ENCODE results near the gene CRADD. TPM values are rescaled to one million over a fixed set of nuclear protein-coding genes. Genes with fewer than 3 reads are reported as not detected.

CRADD gene
- total RNA-seq, 5 donors from 2014 or later (not counting 1 experiment from before 2014, with no cell fraction given) = 11.2 to 19.3 (median 12.3) TPM

DNA sequence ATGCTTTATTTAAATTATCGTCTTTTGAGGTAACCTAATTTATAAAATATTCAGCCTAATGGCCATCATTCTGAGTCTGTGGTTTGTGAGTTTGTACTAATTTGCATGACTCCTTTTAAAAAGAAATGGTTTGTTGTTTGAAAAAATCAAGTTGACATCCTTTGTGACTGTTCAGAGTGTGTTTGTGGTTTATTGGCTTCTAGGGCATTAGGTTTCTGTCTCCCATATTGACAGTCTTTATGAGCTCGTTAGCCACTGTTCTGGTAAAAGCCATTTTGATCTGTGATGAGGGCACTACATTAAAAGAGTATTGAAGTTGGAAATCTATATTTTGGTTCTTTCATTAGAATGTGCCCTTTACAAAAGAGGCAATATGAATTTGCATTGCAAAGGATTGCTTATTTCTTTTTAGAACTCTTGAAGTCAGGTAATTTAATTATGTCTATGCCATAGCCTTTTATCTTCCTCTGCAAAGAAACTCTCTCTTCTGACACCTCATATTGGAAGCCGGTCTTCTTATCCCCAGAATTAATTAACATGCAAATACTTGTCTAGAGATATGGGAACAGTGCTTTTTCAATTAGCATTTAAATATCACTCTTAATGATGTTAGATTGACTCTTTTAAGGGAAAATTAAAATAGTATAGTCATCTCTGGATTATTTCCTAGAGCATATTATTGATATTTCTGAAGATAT is 95.0 kb downstream of the CRADD start:
- peak overlapping the region; percentile 15 for H3K27ac ChIP-seq (ENCODE audit: low read length)
- H3K9me3 ChIP-seq = no peaks in the 10 kb centered on the region
- Mint-ChIP-seq H3K4me1 (peaks cover 31 to 49% (median 41%) of the 10 kb centered on the region in 3 donors), H3K36me3 (peaks cover 13% of the 10 kb centered on the region), H3K27me3 (no peaks in the 10 kb centered on the region), H3K4me3 (no peak overlapping the region), H3K9me3 (peaks cover 0 to 6% (median 5%) of the 10 kb centered on the region in 3 donors), H3K27ac (no peak overlapping the region)
- no peak overlapping the region for H3K4me3 ChIP-seq (ENCODE audit: control insufficient read depth in 1 of 2, extremely low read depth in 1 of 2, low read length in 1 of 2)
- CTCF ChIA-PET = interaction anchor here (0.6 to 1.0 kb wide), 3 partner anchors 329 to 608 kb away, joined by 3 to 5 read pairs (median 3); no protein-coding TSS in a partner anchor
- DNase-seq = peak in 1 of 35 experiments; percentile 16
- ATAC-seq (replicated peaks in 1 of 4) = no peak
- H3K27me3 ChIP-seq (replicated peaks in 1 of 2; ENCODE audit: control insufficient read depth in 2 of 2, extremely low read depth in 1 of 2, insufficient read depth in 2 of 2, low read length in 1 of 2) = no peaks in the 10 kb centered on the region
- POLR2A ChIA-PET = interaction anchor here in 1 of 2 donors (0.6 kb wide), 1 partner anchor 1131 kb away, joined by 3 read pairs; no protein-coding TSS in a partner anchor
- H3K4me1 ChIP-seq (ENCODE audit: control insufficient read depth in 1 of 2, extremely low read depth in 1 of 2, insufficient read depth in 2 of 2, low read length in 2 of 2) = peaks cover 9 to 11% of the 10 kb centered on the region in 2 experiments
- H3K36me3 ChIP-seq (ENCODE audit: control insufficient read depth in 2 of 2, extremely low read depth in 1 of 2, insufficient read depth in 1 of 2, low read length in 1 of 2) = no peaks in the 10 kb centered on the region
- no CpG with 5 or more reads among the region's 3 CpGs for WGBS (ENCODE audit: insufficient coverage)

DNA sequence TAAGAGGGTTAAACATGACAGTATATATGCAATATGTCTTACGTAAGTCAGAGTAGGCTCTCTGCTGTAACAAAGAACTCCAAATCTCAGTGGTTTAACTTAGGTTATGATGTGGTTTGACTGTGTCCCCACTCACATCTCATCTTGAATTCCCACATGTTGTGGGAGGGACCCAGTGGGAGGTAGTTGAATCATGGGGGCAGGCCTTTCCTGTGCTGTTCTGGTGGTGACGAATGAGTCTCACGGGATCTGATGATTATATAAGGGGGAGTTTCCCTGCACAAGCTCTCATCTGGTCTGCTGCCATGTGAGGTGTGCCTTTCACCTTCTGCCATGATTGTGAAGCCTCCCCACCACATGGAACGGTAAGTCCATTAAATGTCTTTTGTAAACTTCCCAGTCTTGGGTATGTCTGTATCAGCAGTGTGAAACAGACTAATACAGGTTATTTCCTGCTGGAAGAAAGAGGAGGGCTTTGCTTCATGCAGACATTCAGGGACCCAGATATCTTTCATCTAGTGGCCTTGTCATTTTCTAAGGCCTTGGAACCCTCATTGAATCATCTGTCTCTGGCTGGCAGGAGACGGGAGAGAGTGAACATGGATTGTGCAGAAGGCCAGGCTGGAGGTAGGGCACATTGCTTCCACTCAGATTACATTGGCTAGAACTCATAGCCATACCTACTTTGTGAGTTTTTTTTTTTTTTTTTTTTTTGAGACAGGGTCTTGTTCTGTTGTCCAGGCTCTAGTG is 96.1 kb downstream of the CRADD start:
- Mint-ChIP-seq H3K9me3 (peaks cover 0 to 6% (median 5%) of the 10 kb centered on the region in 3 donors), H3K4me1 (peaks cover 23 to 41% (median 32%) of the 10 kb centered on the region in 3 donors), H3K36me3 (peaks cover 17% of the 10 kb centered on the region), H3K27me3 (no peaks in the 10 kb centered on the region), H3K4me3 (no peak overlapping the region), H3K27ac (peak overlapping the region; percentile 47 to 64)
- Histone ChIP-seq H3K36me3 (ENCODE audit: control insufficient read depth in 2 of 2, extremely low read depth in 1 of 2, insufficient read depth in 1 of 2, low read length in 1 of 2) (no peaks in the 10 kb centered on the region), H3K4me1 (ENCODE audit: control insufficient read depth in 1 of 2, extremely low read depth in 1 of 2, insufficient read depth in 2 of 2, low read length in 2 of 2) (peaks cover under 1 to 9% of the 10 kb centered on the region in 2 experiments), H3K4me3 (ENCODE audit: control insufficient read depth in 1 of 2, extremely low read depth in 1 of 2, low read length in 1 of 2) (no peak overlapping the region), H3K27ac (ENCODE audit: low read length) (peak overlapping the region; percentile 15), H3K27me3 (replicated peaks in 1 of 2; ENCODE audit: control insufficient read depth in 2 of 2, extremely low read depth in 1 of 2, insufficient read depth in 2 of 2, low read length in 1 of 2) (no peaks in the 10 kb centered on the region), H3K9me3 (no peaks in the 10 kb centered on the region)
- POLR2A ChIA-PET = interaction anchor here in 1 of 2 donors (0.6 to 0.7 kb wide), 2 partner anchors 387 to 1130 kb away, joined by 3 to 13 read pairs; no protein-coding TSS in a partner anchor
- ATAC-seq (replicated peaks in 1 of 4) = peak; percentile 9 to 84 (median 40)
- WGBS (ENCODE audit: insufficient coverage) = no CpG with 5 or more reads among the region's 5 CpGs
- CTCF ChIA-PET = no interaction called here
- peak in 23 of 35 experiments; percentile 5 to 54 (median 19) for DNase-seq

DNA sequence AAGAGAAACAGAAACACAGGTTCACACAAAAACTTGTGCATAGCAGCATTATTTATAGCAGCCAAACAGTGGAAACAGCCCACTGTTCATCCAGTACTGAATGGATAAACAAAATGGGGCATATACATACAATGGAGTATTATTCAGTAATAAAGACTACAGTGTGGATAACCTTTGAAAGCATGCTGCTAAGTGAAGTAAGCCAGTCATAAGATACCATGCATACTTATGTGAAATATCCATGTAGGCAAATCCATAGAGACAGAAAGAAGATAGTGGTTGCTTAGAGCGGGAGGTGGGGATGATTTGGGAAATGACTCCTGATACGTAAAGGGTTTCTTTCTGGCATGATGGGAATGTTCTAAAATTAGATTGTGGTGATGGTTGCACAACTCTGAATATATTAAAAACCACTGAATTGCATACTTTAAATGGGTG is 99.4 kb downstream of the CRADD start:
- no peak for ATAC-seq (replicated peaks in 1 of 4)
- Mint-ChIP-seq H3K36me3 (peaks cover 13% of the 10 kb centered on the region), H3K4me1 (peaks cover 29 to 49% (median 34%) of the 10 kb centered on the region in 3 donors), H3K27me3 (no peaks in the 10 kb centered on the region), H3K27ac (no peak overlapping the region), H3K9me3 (peaks cover 0 to 9% (median 5%) of the 10 kb centered on the region in 3 donors), H3K4me3 (no peak overlapping the region)
- CTCF ChIA-PET = no interaction called here
- WGBS (ENCODE audit: insufficient coverage) = no CpG with 5 or more reads among the region's 2 CpGs
- no peaks in the 10 kb centered on the region for H3K9me3 ChIP-seq
- peaks cover 0 to 9% of the 10 kb centered on the region in 2 experiments for H3K4me1 ChIP-seq (ENCODE audit: control insufficient read depth in 1 of 2, extremely low read depth in 1 of 2, insufficient read depth in 2 of 2, low read length in 2 of 2)
- H3K27ac ChIP-seq (ENCODE audit: low read length) = no peak overlapping the region
- no peak overlapping the region for H3K4me3 ChIP-seq (ENCODE audit: control insufficient read depth in 1 of 2, extremely low read depth in 1 of 2, low read length in 1 of 2)
- H3K27me3 ChIP-seq (replicated peaks in 1 of 2; ENCODE audit: control insufficient read depth in 2 of 2, extremely low read depth in 1 of 2, insufficient read depth in 2 of 2, low read length in 1 of 2) = no peaks in the 10 kb centered on the region
- DNase-seq = no peak
- POLR2A ChIA-PET = no interaction called here
- H3K36me3 ChIP-seq (ENCODE audit: control insufficient read depth in 2 of 2, extremely low read depth in 1 of 2, insufficient read depth in 1 of 2, low read length in 1 of 2) = no peaks in the 10 kb centered on the region

DNA sequence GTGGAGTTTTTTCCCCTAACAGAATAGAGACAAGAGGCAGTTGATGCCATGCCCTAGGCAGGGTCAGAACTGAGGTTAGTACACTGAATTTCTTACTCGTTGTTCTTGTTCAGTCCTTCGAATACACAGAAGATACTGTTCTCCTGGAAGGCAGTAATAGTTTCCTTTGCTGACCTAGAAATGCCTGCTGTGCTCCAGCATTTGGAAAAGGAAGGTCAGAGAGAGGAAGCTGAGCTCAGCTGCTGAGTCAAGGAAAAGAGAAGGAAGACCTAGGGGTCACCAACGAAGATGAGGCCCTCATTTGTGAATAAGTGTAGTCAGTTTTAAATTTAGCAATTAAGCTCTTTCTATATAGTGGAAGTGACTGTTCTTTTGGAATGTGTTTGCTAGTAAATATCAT is 100.1 kb downstream of the CRADD start:
- Mint-ChIP-seq H3K4me1 (peaks cover 23 to 42% (median 29%) of the 10 kb centered on the region in 3 donors), H3K27me3 (no peaks in the 10 kb centered on the region), H3K4me3 (no peak overlapping the region), H3K27ac (no peak overlapping the region), H3K36me3 (peaks cover 13% of the 10 kb centered on the region), H3K9me3 (peaks cover 0 to 10% (median 5%) of the 10 kb centered on the region in 3 donors)
- Histone ChIP-seq H3K9me3 (no peaks in the 10 kb centered on the region), H3K27ac (ENCODE audit: low read length) (no peak overlapping the region), H3K27me3 (replicated peaks in 1 of 2; ENCODE audit: control insufficient read depth in 2 of 2, extremely low read depth in 1 of 2, insufficient read depth in 2 of 2, low read length in 1 of 2) (no peaks in the 10 kb centered on the region), H3K4me1 (ENCODE audit: control insufficient read depth in 1 of 2, extremely low read depth in 1 of 2, insufficient read depth in 2 of 2, low read length in 2 of 2) (peaks cover 0 to 9% of the 10 kb centered on the region in 2 experiments), H3K36me3 (ENCODE audit: control insufficient read depth in 2 of 2, extremely low read depth in 1 of 2, insufficient read depth in 1 of 2, low read length in 1 of 2) (no peaks in the 10 kb centered on the region), H3K4me3 (ENCODE audit: control insufficient read depth in 1 of 2, extremely low read depth in 1 of 2, low read length in 1 of 2) (no peak overlapping the region)
- ChIA-PET CTCF (interaction anchor here (0.5 to 1.0 kb wide), 3 partner anchors 10 to 128 kb away, joined by 3 read pairs; no protein-coding TSS in a partner anchor), POLR2A (no interaction called here)
- DNase-seq (no peak), ATAC-seq (replicated peaks in 1 of 4) (no peak)
- WGBS (ENCODE audit: insufficient coverage) = 81% methylated on average over 3 of the region's 3 CpGs

DNA sequence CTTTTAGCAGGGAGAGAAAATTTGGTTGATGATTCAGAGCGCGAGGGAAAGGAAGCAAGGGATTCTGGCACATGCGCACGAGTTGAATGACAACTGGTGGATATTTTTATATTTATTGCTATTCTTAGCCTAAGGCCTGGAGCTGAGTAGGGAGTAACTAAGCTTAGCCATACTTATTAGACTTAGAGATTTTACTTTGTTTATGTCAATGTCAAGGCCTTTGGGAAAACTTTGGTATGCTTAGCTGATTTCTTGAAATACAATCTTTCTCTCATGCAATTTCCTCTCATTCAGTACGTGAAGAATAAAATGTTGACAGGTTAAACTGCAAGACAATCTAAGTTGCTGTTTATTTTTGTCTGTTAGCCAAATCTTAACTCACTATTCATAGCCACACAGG is 101.1 kb downstream of the CRADD start:
- Histone ChIP-seq H3K4me1 (ENCODE audit: control insufficient read depth in 1 of 2, extremely low read depth in 1 of 2, insufficient read depth in 2 of 2, low read length in 2 of 2) (peaks cover 0 to 3% of the 10 kb centered on the region in 2 experiments), H3K36me3 (ENCODE audit: control insufficient read depth in 2 of 2, extremely low read depth in 1 of 2, insufficient read depth in 1 of 2, low read length in 1 of 2) (no peaks in the 10 kb centered on the region), H3K9me3 (no peaks in the 10 kb centered on the region), H3K27me3 (replicated peaks in 1 of 2; ENCODE audit: control insufficient read depth in 2 of 2, extremely low read depth in 1 of 2, insufficient read depth in 2 of 2, low read length in 1 of 2) (no peaks in the 10 kb centered on the region), H3K4me3 (ENCODE audit: control insufficient read depth in 1 of 2, extremely low read depth in 1 of 2, low read length in 1 of 2) (no peak overlapping the region), H3K27ac (ENCODE audit: low read length) (no peak overlapping the region)
- Mint-ChIP-seq H3K27me3 (no peaks in the 10 kb centered on the region), H3K4me1 (peaks cover 18 to 36% (median 20%) of the 10 kb centered on the region in 3 donors), H3K27ac (no peak overlapping the region), H3K4me3 (no peak overlapping the region), H3K9me3 (peaks cover 0 to 6% (median 2%) of the 10 kb centered on the region in 3 donors), H3K36me3 (peaks cover 10% of the 10 kb centered on the region)
- no peak for DNase-seq
- WGBS (ENCODE audit: insufficient coverage) = no CpG with 5 or more reads among the region's 5 CpGs
- ChIA-PET POLR2A (no interaction called here), CTCF (no interaction called here)
- no peak for ATAC-seq (replicated peaks in 1 of 4)

DNA sequence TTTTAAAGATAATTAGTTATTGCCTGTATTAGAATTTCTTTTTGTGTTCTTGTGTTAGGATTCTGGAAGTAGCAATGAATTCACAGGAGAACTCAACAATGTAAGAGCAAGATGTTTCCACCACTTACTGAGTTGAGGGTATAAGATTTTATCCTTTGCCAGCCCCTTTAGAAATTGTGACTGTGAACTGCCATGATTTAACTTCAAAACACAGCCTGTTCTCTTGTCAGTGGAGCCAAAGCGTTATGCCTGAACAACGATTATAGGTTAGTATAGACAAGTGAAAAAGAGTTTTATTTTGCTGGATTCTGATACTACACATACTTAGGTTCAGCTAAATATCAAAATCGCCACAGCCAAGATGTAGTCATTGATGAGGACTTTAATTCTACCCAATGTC is 101.6 kb downstream of the CRADD start:
- H3K27me3 Mint-ChIP-seq = no peaks in the 10 kb centered on the region
- DNase-seq = no peak
- H3K4me1 Mint-ChIP-seq = peaks cover 19 to 36% (median 19%) of the 10 kb centered on the region in 3 donors
- no peak overlapping the region for H3K27ac Mint-ChIP-seq
- Histone ChIP-seq H3K36me3 (ENCODE audit: control insufficient read depth in 2 of 2, extremely low read depth in 1 of 2, insufficient read depth in 1 of 2, low read length in 1 of 2) (no peaks in the 10 kb centered on the region), H3K4me3 (ENCODE audit: control insufficient read depth in 1 of 2, extremely low read depth in 1 of 2, low read length in 1 of 2) (no peak overlapping the region), H3K27me3 (replicated peaks in 1 of 2; ENCODE audit: control insufficient read depth in 2 of 2, extremely low read depth in 1 of 2, insufficient read depth in 2 of 2, low read length in 1 of 2) (no peaks in the 10 kb centered on the region), H3K4me1 (ENCODE audit: control insufficient read depth in 1 of 2, extremely low read depth in 1 of 2, insufficient read depth in 2 of 2, low read length in 2 of 2) (peaks cover under 1% of the 10 kb centered on the region in 2 experiments), H3K27ac (ENCODE audit: low read length) (no peak overlapping the region), H3K9me3 (no peaks in the 10 kb centered on the region)
- no peak for ATAC-seq (replicated peaks in 1 of 4)
- peaks cover 0 to 4% (median 0%) of the 10 kb centered on the region in 3 donors for H3K9me3 Mint-ChIP-seq
- no peak overlapping the region for H3K4me3 Mint-ChIP-seq
- ChIA-PET CTCF (no interaction called here), POLR2A (no interaction called here)
- peaks cover 7% of the 10 kb centered on the region for H3K36me3 Mint-ChIP-seq
- no CpG with 5 or more reads among the region's 3 CpGs for WGBS (ENCODE audit: insufficient coverage)

All from T-cell (primary cell).